NCI-H526 treated with DMSO at 0.1 percent for 48 hours (cell line): Measurements from ENCODE around the gene CDKN2C.
A peak's percentile ranks its signal among the peaks of the same experiment; 100 is the strongest.
"Not testable (repeated sequence)": the region's sequence is repeated elsewhere in the genome, so short reads cannot be mapped to it uniquely, and the experiment has no call there.

Source experiments
- DNase-seq: peaks from one replicate; lab custom pipeline; 2025; lab: John Stamatoyannopoulos, UW

Gene CDKN2C

GRCh38 chr1:50979937-50980336 is 9.9 kb downstream of the CDKN2C start:
- DNase-seq, result no peak

GRCh38 chr1:50980505-50980904 is 10.5 kb downstream of the CDKN2C start:
- no peak for DNase-seq

GRCh38 chr1:50981741-50982140 is 11.7 kb downstream of the CDKN2C start:
- DNase-seq, result no peak

DNA sequence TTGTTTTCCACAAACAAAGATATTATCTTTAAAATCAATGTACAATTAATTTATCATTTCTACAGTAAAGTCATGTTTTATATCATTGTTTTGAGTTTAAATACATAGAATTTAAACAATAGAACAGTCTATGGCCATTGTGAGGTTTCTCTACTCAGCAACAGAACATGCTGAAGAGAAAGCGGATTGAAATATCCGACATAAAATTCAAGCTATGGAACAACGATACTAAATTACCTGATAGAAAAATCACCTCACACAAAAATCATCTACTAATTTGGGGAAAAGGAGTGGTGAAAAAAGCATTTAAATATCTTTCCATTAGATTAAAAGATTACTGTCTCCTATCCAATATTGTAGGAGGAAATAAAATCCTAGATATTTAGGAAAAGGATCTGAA is 12.6 kb downstream of the CDKN2C start:
- no peak for DNase-seq

DNA sequence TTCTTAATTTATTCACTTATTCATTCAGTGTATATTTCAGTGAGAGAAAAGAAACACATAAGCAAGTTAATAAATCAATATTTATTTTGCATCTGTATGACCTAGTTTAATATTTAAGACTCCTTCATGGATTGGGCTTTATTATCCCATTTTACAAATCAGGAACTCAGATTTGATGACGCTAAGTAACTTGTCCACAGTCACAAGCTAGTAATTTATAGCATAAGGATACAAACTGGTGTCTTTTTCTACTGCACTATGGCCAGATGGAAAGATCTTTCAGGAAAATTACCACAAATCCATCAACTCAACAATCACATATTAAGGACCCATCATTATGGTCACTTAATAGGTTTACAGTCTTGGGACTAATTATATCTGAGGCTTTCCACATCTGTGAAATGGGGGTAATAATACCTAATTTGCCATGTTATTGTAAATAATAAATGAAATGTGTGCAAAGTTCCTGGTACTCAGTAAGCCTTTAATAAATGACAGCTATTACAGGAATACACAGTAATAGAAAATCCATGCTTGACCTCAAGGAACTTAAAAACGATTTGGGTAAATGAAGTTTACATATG is 13.3 kb downstream of the CDKN2C start:
- DNase-seq, result no peak

DNA sequence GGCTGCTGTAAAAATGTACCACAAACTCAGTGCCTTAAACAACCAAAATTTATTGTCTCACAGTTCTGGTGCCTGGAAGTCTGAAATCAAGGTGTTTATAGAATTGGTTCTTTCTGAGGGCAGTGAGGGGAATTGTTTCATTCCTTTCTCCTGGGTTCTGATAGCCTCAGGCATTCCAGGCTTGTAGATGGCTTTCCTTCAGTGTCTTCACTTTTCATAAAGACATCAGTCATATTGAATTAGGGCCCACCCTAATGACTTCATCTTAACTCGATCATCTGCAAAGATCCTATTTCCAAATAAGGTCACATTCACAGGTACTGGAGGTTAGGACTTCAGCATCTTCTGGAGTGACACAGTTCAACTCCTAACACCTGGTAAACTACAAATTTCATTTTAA is 15.0 kb downstream of the CDKN2C start:
- no peak for DNase-seq

- no peak for DNase-seq
Observed at GRCh38 chr1:50986653-50987052, 16.6 kb downstream of the CDKN2C start.

GRCh38 chr1:50989694-50990093 is 19.6 kb downstream of the CDKN2C start:
- DNase-seq, result no peak

- no peak for DNase-seq
Observed at GRCh38 chr1:50992532-50993318, 22.7 kb downstream of the CDKN2C start.

GRCh38 chr1:50993645-50994044 is 23.6 kb downstream of the CDKN2C start:
- no peak for DNase-seq

GRCh38 chr1:50994997-50995396 is 25.0 kb downstream of the CDKN2C start:
- no peak for DNase-seq

- no peak for DNase-seq
Observed at GRCh38 chr1:50995651-50996050, 25.6 kb downstream of the CDKN2C start.

DNA sequence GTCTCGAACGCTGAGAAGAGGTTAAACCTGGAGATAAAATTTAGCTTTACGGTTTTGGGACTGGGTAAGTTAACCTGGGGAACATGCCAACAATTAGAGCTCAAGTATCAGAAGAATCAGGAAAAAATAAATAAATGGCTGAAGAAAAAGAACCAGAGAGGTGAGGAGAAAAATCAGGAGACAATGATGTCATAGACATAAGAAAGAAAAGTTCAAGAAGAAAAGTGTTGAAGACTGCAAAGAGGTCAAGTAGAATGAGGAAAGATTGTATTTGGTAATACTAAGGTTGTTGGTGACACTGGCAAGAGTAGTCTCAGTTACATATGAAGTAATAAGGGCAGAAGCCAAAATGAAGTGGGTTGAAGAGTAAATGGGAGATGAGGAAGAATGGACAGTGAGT is 26.0 kb downstream of the CDKN2C start:
- DNase-seq, result no peak

GRCh38 chr1:50999375-50999774 is 29.3 kb downstream of the CDKN2C start:
- not testable (repeated sequence) for DNase-seq

- DNase-seq, result peak; percentile 84
Observed at GRCh38 chr1:51000160-51000559, 30.1 kb downstream of the CDKN2C start.

GRCh38 chr1:51000651-51001050 is 30.6 kb downstream of the CDKN2C start:
- DNase-seq, result no peak

DNA sequence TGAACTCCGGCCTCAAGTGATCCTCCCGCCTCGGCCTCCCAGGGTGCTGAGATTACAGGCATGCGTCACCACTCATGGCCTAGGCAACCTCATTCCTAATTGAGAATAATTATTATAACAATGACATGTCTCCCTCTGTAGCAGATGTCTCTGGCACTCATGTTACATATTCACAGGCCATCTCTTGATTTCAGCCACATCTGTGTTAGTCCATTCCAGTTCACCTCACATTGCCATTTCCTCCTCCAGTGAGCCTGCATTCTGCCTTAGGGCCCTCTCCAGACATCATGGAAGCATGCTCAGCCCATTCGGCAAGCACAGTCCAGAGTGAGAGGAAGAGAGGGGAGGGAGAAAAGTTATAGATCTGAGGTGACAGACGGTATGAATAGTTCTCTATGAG is 32.5 kb downstream of the CDKN2C start:
- DNase-seq, result no peak

DNA sequence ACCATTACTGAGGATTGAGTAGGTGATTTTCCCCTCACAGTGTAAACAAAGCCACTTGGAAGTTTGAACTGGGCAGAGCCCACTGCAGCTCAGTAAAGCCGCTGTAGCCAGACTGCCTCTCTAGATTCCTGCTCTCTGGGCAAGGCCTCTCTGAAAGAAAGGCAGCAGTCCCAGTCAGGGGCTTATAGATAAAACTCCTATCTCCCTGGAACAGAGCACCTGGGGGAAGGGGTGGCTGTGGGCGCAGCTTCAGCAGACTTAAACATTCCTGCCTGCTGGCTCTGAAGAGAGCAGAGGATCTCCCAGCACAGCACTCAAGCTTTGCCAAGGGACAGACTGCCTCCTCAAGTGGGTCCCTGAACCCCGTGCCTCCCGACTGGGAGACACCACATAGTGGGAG is 35.5 kb downstream of the CDKN2C start:
- DNase-seq, result not testable (repeated sequence)

GRCh38 chr1:51009381-51009780 is 39.3 kb downstream of the CDKN2C start:
- DNase-seq, result no peak

- DNase-seq, result no peak
Observed at GRCh38 chr1:51014878-51015277, 44.8 kb downstream of the CDKN2C start.

- DNase-seq, result no peak
Observed at GRCh38 chr1:51019811-51020210, 49.8 kb downstream of the CDKN2C start.
